NCI-H2107 treated with DMSO at 0.1 percent for 48 hours (cell line): ENCODE measurements around the gene INO80E.
"Not testable (repeated sequence)": the region's sequence is repeated elsewhere in the genome, so short reads cannot be mapped to it uniquely, and the experiment has no call there.

Experiments used
- DNase-seq: peaks from one replicate; lab custom pipeline; 2025; ENCODE audit not compliant: unreplicated experiment; lab: John Stamatoyannopoulos, UW

INO80E gene

GRCh38 chr16:30030011-30030685 is 34.1 kb downstream of the INO80E start:
- DNase-seq: no peak

GRCh38 chr16:30030841-30031413 is 34.9 kb downstream of the INO80E start, which contains the start of gene TLCD3B:
TSS of gene TLCD3B (minus strand) at chr16:30031271. CDS start at chr16:30030527, 744 bp downstream.
- no peak for DNase-seq

- no peak for DNase-seq
Measured at GRCh38 chr16:30031477-30031918, 35.5 kb downstream of the INO80E start.

GRCh38 chr16:30032083-30032819 is 36.2 kb downstream of the INO80E start:
- DNase-seq: peak; percentile 80

- no peak for DNase-seq
Measured at GRCh38 chr16:30033270-30033669, 37.2 kb downstream of the INO80E start.

- DNase-seq: no peak
Measured at GRCh38 chr16:30040221-30040620, 44.2 kb downstream of the INO80E start.

GRCh38 chr16:30040690-30041089 is 44.6 kb downstream of the INO80E start:
- not testable (repeated sequence) for DNase-seq

GRCh38 chr16:30041841-30042240 is 45.8 kb downstream of the INO80E start:
- DNase-seq: no peak

GRCh38 chr16:30046178-30046577 is 50.1 kb downstream of the INO80E start:
- no peak for DNase-seq

- DNase-seq: no peak
Measured at GRCh38 chr16:30046588-30046987, 50.5 kb downstream of the INO80E start.

- DNase-seq: no peak
Measured at GRCh38 chr16:30049871-30050270, 53.8 kb downstream of the INO80E start.

GRCh38 chr16:30051518-30051917 is 55.5 kb downstream of the INO80E start:
- no peak for DNase-seq

- peak; percentile 61 for DNase-seq
Measured at GRCh38 chr16:30052671-30053372, 56.8 kb downstream of the INO80E start.

GRCh38 chr16:30053376-30054015 is 57.5 kb downstream of the INO80E start:
- no peak for DNase-seq

- DNase-seq: no peak
Measured at GRCh38 chr16:30054451-30054850, 58.4 kb downstream of the INO80E start.

- peak; percentile 14 for DNase-seq
Measured at GRCh38 chr16:30054959-30055553, 59.0 kb downstream of the INO80E start.
